GM10266 (cell line): Measurements from ENCODE around the gene MARCKS.

ENCODE experiments used
- DNase-seq: peaks from one replicate; pipeline ENCODE4 v3.0.0; 2012; ENCODE audit errors: extremely low spot score
- TF ChIP-seq, protein P1 (sequence below): IDR thresholded peaks from 2 replicates; pipeline ENCODE4 v1.5.1; 2012; ENCODE audit warnings: mild to moderate bottlenecking, low read depth; ENCODE audit not compliant: control insufficient read depth, insufficient read depth; ENCODE audit errors: missing control alignments

The MARCKS gene

DNA sequence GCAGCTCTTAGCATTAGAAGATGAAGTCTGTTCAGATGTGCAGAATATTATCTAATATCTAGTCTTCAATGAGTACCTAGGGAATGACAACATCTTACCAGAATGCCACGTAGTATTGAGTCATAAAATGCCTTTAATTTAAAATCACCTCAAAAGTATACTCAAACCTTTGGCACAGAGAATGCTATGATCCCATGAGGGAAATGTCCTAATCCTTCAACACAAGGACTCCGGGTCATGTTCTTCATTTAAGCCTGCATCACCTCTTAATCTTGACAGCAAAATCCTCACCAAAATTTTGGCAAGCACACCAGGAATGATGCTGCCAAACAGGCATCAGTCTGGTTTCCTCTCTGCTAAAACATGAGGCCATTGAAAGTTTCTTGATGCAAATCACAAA lies 23.6 kb upstream of the MARCKS start:
- TF ChIP-seq, protein P1, sequence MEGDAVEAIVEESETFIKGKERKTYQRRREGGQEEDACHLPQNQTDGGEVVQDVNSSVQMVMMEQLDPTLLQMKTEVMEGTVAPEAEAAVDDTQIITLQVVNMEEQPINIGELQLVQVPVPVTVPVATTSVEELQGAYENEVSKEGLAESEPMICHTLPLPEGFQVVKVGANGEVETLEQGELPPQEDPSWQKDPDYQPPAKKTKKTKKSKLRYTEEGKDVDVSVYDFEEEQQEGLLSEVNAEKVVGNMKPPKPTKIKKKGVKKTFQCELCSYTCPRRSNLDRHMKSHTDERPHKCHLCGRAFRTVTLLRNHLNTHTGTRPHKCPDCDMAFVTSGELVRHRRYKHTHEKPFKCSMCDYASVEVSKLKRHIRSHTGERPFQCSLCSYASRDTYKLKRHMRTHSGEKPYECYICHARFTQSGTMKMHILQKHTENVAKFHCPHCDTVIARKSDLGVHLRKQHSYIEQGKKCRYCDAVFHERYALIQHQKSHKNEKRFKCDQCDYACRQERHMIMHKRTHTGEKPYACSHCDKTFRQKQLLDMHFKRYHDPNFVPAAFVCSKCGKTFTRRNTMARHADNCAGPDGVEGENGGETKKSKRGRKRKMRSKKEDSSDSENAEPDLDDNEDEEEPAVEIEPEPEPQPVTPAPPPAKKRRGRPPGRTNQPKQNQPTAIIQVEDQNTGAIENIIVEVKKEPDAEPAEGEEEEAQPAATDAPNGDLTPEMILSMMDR: no peak
- DNase-seq: no peak

DNA sequence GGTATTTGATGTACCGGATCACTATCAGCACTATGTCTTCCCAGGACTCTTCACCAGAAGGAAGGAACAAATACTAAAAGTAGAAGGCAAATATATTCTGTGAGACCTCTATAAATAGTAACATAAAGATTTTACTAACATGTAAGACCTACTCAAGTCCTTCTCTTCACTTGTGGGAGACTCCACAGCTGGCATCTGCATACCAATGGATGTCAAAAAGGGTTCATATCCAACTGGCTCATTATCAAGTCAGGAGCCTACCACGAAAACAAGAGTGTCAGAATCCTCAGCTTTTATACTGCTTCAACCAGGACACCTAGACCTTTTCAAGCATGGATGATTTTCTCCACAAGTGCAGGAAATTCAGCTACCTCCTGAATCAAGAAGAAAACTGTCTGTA lies 20.0 kb upstream of the MARCKS start:
- TF ChIP-seq, protein P1: no peak
- DNase-seq: no peak

DNA sequence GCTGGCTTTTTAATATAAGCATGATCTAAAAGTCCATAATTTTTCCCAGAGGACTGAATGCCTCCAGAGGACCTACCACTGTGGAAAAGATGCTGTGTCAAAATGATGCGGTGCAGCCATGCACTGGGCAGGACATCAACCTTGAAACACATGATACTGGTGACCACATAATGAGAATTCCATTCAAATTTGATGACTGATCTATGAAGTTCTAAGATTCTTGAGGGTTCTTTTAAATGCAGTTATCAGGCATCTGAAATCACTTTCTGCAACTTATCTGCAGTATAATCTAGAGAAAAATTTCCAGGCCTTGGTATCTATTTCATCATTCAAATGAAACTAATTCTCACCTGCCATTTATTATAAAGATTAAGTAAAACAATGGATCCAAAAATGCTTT lies 15.0 kb upstream of the MARCKS start:
- no peak for DNase-seq

DNA sequence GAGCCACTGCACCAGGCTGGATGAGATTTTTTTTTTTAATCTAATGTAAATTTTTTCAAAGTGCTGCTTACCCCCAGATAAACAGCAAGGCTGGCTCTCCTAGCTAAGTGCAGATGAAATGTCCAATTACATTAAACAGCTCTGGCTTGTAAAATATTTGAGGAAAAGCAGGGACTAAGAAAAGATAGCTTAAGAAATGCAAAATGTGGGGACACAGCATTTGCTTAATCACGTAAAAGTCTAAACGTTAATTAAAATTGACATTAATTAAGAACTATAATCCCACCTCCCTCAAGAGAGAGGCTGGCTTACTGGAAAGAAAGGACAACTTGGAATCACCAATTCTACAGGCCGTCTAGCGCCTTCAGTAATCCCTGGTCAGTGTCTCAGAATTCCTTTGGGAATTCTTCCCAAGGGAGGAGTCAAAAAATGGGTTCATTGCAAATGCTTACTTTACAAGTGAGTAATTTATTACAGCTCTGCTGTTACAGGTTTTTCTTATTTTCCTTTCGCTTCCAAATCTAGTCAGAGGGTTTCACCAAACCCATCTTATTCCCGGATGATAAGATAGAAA lies 13.6 kb upstream of the MARCKS start:
- TF ChIP-seq, protein P1: no peak
- DNase-seq: no peak

More for the DNA sequence above, 15.0 kb upstream of the MARCKS start:
- TF ChIP-seq, protein P1: no peak

DNA sequence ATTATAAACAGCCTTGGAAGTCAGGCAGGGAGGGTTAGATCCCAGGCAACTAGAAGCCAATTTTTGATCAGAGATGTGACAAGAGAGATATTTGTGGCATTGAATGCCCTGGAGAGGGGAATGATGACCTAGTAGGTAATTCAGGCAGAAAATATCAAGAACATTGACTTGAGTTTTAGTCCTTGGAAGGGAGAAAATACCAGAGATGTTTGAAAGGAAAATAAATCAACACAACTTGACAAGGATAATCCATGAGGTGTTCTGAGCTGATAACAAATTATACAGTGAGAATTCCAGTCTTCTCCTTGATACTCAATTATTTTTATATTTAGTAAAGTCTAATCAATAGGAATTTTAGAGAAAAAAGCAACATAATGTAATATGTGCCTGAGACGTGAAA lies 10.6 kb upstream of the MARCKS start:
- DNase-seq: no peak
- TF ChIP-seq, protein P1: no peak

DNA sequence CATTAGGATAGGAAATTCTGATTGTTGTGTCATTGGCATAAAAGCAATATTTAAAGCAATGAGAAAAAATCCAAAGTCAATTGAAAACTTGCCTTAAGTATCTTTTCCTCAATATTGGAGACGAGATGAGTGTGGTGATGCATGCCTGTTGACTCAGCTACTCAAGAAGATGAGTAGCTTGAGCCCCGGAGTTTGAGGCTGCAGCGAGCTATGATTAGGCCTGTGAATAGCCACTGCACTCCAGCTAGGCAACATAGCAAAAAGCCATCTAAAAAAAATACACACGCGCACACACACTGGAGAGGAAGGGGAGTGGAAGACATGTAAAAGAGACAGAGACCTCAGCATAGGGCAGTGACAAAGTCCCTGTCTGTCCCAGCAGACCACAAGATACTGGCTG lies 9.7 kb upstream of the MARCKS start:
- no peak for DNase-seq
- TF ChIP-seq, protein P1: no peak

DNA sequence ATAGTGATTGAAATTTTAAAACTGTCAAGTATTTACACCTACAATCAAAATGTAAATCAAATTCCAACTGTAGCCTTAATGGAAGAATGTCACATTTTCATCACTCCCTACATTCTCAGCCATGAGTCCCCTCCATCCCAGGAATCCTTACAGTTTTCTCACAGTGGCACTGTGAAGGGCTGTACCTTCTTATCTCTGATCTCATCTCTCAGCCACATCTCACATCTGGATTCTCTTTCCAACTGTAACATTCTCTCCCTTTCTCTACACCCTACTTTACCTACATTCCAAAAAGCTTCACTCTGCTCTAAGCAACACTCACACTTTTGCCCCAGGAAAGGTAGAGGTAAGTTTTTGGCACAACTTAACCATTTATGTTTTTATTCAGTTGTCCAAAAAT lies 8.9 kb upstream of the MARCKS start:
- TF ChIP-seq, protein P1: no peak
- no peak for DNase-seq
